ENCODE data around the gene PTPRQ.

- TF ChIP-seq CTCF (IDR thresholded peaks at IDR 0.05; ENCODE audit: borderline replicate concordance, extremely low read depth, low read length, poor library complexity, severe bottlenecking) (no peak), EZH2 (IDR thresholded peaks at IDR 0.05; ENCODE audit: borderline replicate concordance, low read depth, low read length, severe bottlenecking) (no peak)
Observed at GRCh38 chr12:80648881-80649280, 204.8 kb downstream of the PTPRQ start.

Data from DND-41 (cell line).